Activated CD8-positive, alpha-beta memory T cell treated with anti-CD3 and anti-CD28 coated beads, Interleukin-2, amount 50 U/mL, for 48 hours (primary cell): Measurements from ENCODE around the gene DNAJC13.
"Not testable (repeated sequence)": the region's sequence is repeated elsewhere in the genome, so short reads cannot be mapped to it uniquely, and the experiment has no call there.

ENCODE experiments used
- DNase-seq: peaks from one replicate; pipeline ENCODE4 v3.0.0-alpha.2; 2020

DNAJC13 gene

GRCh38 chr3:132416807-132417694 lies at the start of gene DNAJC13:
TSS of gene DNAJC13 (plus strand) at chr3:132417502. CDS start at chr3:132434551, 17,049 bp downstream.
- DNase-seq = peak; percentile 92

GRCh38 chr3:132368515-132368914 lies 48.8 kb upstream of the DNAJC13 start:
- DNase-seq = no peak

GRCh38 chr3:132368962-132369361 lies 48.3 kb upstream of the DNAJC13 start:
- DNase-seq = no peak

- not testable (repeated sequence) for DNase-seq
Measured at GRCh38 chr3:132376945-132377354, 40.4 kb upstream of the DNAJC13 start.

GRCh38 chr3:132378048-132378762 lies 39.1 kb upstream of the DNAJC13 start:
- no peak for DNase-seq

GRCh38 chr3:132378846-132379245 lies 38.5 kb upstream of the DNAJC13 start:
- no peak for DNase-seq

GRCh38 chr3:132380920-132381319 lies 36.4 kb upstream of the DNAJC13 start:
- DNase-seq = no peak

GRCh38 chr3:132381348-132381944 lies 35.9 kb upstream of the DNAJC13 start:
- no peak for DNase-seq

- DNase-seq = no peak
Measured at GRCh38 chr3:132382267-132382666, 35.0 kb upstream of the DNAJC13 start.

GRCh38 chr3:132382688-132383194 lies 34.6 kb upstream of the DNAJC13 start:
- DNase-seq = no peak

GRCh38 chr3:132386259-132386658 lies 31.0 kb upstream of the DNAJC13 start:
- DNase-seq = no peak

- DNase-seq = not testable (repeated sequence)
Measured at GRCh38 chr3:132392675-132393074, 24.6 kb upstream of the DNAJC13 start.

- DNase-seq = no peak
Measured at GRCh38 chr3:132394320-132394719, 23.0 kb upstream of the DNAJC13 start.

GRCh38 chr3:132395126-132395525 lies 22.2 kb upstream of the DNAJC13 start:
- no peak for DNase-seq

- DNase-seq = no peak
Measured at GRCh38 chr3:132396255-132396654, 21.0 kb upstream of the DNAJC13 start.

- DNase-seq = not testable (repeated sequence)
Measured at GRCh38 chr3:132396776-132397175, 20.5 kb upstream of the DNAJC13 start.

- DNase-seq = no peak
Measured at GRCh38 chr3:132399054-132399929, 18.0 kb upstream of the DNAJC13 start.

GRCh38 chr3:132401255-132401654 lies 16.0 kb upstream of the DNAJC13 start:
- DNase-seq = no peak

GRCh38 chr3:132404276-132404675 lies 13.0 kb upstream of the DNAJC13 start:
- no peak for DNase-seq

GRCh38 chr3:132405188-132405587 lies 12.1 kb upstream of the DNAJC13 start:
- no peak for DNase-seq

- no peak for DNase-seq
Measured at GRCh38 chr3:132405609-132406299, 11.5 kb upstream of the DNAJC13 start.

GRCh38 chr3:132406587-132406986 lies 10.7 kb upstream of the DNAJC13 start:
- DNase-seq = no peak
